Gastrocnemius medialis (tissue), 4 donors: ENCODE results near the gene UCK2. TPM values are rescaled to one million over a fixed set of nuclear protein-coding genes. Genes with fewer than 3 reads are reported as not detected.

Experiments used
- ATAC-seq, 2 donors: fragments of 150-250 bp; one replicate each; pipeline ENCODE4 v1.9.1; 2016
- DNase-seq, 2 donors: peaks; one replicate each; pipeline ENCODE4 v3.0.0-alpha.2; 2019
- H3K27ac ChIP-seq, 4 donors: fragments of 200-600 bp; sonication (generic); 1 replicate in 1 of 4; 2 replicates in 3 of 4; pipeline ENCODE4 v1.5.1; 2016 to 2018; ENCODE audit warnings: mild to moderate bottlenecking in 2 of 4, moderate library complexity in 1 of 4
- H3K27me3 ChIP-seq, 3 donors: fragments of 200-600 bp; sonication (generic) in 2 of 3; 1 replicate in 1 of 3; 2 replicates in 2 of 3; pipeline versions ENCODE4 v1.5.1 to v1.6.0; 2016 to 2019; ENCODE audit warnings: mild to moderate bottlenecking in 1 of 3, moderate library complexity in 1 of 3
- H3K36me3 ChIP-seq, 2 donors: fragments of 200-600 bp; sonication (generic) in 1 of 2; one replicate each; pipeline ENCODE4 v1.5.1; 2017 to 2018
- H3K4me1 ChIP-seq, 2 donors: fragments of 200-600 bp; sonication (generic) in 1 of 2; one replicate each; pipeline ENCODE4 v1.5.1; 2016 to 2017; ENCODE audit warnings: mild to moderate bottlenecking in 2 of 2
- H3K4me3 ChIP-seq, 4 donors: fragments of 200-600 bp; sonication (generic) in 3 of 4; 1 replicate in 1 of 4; 2 replicates in 3 of 4; pipeline ENCODE4 v1.5.1; 2016 to 2019; ENCODE audit warnings: mild to moderate bottlenecking in 2 of 4
- H3K9me3 ChIP-seq, 3 donors: fragments of 200-600 bp; sonication (generic) in 2 of 3; 1 replicate in 1 of 3; 2 replicates in 2 of 3; pipeline ENCODE4 v1.5.1; 2016 to 2019
- POLR2A ChIP-seq, 2 donors: fragments of 450-650 bp; IDR thresholded peaks; one replicate each; pipeline ENCODE4 v1.6.1; 2017; ENCODE audit warnings: antibody characterized with exemption in 2 of 2, mild to moderate bottlenecking in 2 of 2, moderate library complexity in 2 of 2
- in situ Hi-C, 4 donors: fragments of 200-750 bp; cut with MboI; loops; one replicate each; pipeline versions ENCODE4 v1.15.0 to v1.8.0; 2017; ENCODE audit warnings: low sequenced_read_pairs in 4 of 4
- intact Hi-C: fragments of 100-400 bp; cut with DNase I; formaldehyde crosslinking; loops from one replicate; pipeline ENCODE4 v1.15.1; 2023; ENCODE audit warnings: low total_unique reads
- total RNA-seq, 4 donors: library from RNA; depleted of rRNA; stranded (reverse); fragments of >200 nt; gene quantifications; one replicate each; pipeline versions ENCODE4 v1.1.0 to v1.2.3, GENCODE V29; 2016
- TF ChIP-seq, protein P1 (sequence below), 5 experiments: fragments of 450-650 bp in 3 of 5; fragments of 200-600 bp in 2 of 5; sonication (generic) in 2 of 5; IDR thresholded peaks in 4 of 5; conservative IDR thresholded peaks in 1 of 5; 1 replicate in 4 of 5; 2 replicates in 1 of 5; pipeline ENCODE4 v1.5.1; 2016 to 2019; ENCODE audit warnings: antibody characterized with exemption in 5 of 5, mild to moderate bottlenecking in 3 of 5, moderate library complexity in 3 of 5

The UCK2 gene
- total RNA-seq, 4 donors from 2014 or later, result 14.0 to 32.7 (median 24.1) TPM

DNA sequence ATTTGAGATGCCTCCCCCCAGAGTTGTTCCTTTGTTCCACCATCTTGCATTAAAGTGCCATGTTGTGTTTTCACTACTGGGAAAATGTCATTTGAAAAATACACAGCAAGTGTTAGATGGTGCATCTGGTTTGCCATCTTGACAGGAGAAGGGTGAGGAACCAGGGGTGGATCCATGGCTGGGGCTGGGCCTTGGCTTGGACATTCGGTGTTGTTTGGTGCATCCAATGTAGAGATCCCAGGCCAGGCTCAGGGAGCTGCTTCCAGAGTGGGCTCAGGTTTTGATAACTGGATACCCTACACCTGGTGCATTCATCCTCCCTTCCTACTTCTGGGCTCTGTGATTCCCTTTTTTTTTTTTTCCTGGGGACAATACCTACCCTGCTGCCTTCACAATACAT is 103.5 kb downstream of the UCK2 start:
- DNase-seq, result no peak
- in situ Hi-C loops (loop anchor here (5.0 to 25.0 kb wide), 5 partner anchors 231 to 546 kb away; partner anchors contain the start of gene FAM78B (in 1 of the 4)), intact Hi-C loops (no loop called here)
- no peak overlapping the region for H3K27ac ChIP-seq
- H3K9me3 ChIP-seq, result no peaks in the 10 kb centered on the region
- TF ChIP-seq POLR2A (IDR thresholded peaks at IDR 0.05), result no peak
- TF ChIP-seq, protein P1, sequence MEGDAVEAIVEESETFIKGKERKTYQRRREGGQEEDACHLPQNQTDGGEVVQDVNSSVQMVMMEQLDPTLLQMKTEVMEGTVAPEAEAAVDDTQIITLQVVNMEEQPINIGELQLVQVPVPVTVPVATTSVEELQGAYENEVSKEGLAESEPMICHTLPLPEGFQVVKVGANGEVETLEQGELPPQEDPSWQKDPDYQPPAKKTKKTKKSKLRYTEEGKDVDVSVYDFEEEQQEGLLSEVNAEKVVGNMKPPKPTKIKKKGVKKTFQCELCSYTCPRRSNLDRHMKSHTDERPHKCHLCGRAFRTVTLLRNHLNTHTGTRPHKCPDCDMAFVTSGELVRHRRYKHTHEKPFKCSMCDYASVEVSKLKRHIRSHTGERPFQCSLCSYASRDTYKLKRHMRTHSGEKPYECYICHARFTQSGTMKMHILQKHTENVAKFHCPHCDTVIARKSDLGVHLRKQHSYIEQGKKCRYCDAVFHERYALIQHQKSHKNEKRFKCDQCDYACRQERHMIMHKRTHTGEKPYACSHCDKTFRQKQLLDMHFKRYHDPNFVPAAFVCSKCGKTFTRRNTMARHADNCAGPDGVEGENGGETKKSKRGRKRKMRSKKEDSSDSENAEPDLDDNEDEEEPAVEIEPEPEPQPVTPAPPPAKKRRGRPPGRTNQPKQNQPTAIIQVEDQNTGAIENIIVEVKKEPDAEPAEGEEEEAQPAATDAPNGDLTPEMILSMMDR (IDR thresholded peaks at IDR 0.05 in 4 of 5, conservative IDR thresholded peaks at IDR 0.05 in 1 of 5), result no peak
- no peak for ATAC-seq
- H3K4me1 ChIP-seq, result no peaks in the 10 kb centered on the region
- no peaks in the 10 kb centered on the region for H3K36me3 ChIP-seq
- H3K4me3 ChIP-seq, result no peak overlapping the region
- no peaks in the 10 kb centered on the region for H3K27me3 ChIP-seq

DNA sequence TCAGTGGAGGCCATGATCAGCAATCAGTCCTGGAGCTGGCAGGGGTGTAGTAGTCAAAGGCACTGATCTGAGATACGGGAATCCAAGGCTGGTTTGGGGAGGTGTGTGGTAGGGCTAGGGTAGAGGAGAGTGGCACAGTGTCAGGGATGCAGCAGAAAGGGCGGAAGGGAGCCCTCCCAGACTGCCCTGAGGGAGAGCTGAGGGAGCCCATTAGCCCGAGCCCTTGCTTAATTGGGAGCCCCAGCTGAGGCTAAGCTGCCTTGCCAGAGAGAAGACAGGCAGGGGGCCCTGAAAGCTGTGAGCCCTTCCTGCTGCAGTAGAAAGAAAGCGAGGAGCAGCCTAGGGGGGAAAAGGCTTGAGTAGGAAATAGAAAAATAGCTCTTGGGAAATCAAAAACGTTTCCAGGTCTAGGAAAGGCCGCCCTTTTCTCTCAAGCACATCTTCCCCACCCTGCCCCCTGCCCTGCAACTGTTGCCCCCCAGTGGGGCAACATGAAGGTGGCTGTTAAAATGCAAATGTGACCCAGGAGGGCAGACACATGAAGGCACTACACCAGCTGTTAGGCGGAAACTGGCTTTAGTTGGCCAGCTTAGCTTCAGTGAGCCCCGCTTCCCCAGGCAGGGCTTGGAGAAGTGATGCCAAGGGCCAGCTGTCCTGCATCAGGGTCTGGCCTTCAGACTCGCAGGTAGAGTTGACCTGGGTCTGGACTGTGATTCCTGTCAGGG is 106.2 kb downstream of the UCK2 start:
- no peak for DNase-seq
- H3K4me1 ChIP-seq, result no peaks in the 10 kb centered on the region
- no peaks in the 10 kb centered on the region for H3K36me3 ChIP-seq
- intact Hi-C loops (no loop called here), in situ Hi-C loops (loop anchor here (5.0 to 25.0 kb wide), 5 partner anchors 229 to 544 kb away; partner anchors contain the start of gene FAM78B (in 1 of the 4))
- no peak for TF ChIP-seq POLR2A (IDR thresholded peaks at IDR 0.05)
- TF ChIP-seq, protein P1 (IDR thresholded peaks at IDR 0.05 in 4 of 5, conservative IDR thresholded peaks at IDR 0.05 in 1 of 5), result no peak
- H3K9me3 ChIP-seq, result no peaks in the 10 kb centered on the region
- no peak overlapping the region for H3K27ac ChIP-seq
- H3K4me3 ChIP-seq, result no peak overlapping the region
- no peak for ATAC-seq
- H3K27me3 ChIP-seq, result no peaks in the 10 kb centered on the region

DNA sequence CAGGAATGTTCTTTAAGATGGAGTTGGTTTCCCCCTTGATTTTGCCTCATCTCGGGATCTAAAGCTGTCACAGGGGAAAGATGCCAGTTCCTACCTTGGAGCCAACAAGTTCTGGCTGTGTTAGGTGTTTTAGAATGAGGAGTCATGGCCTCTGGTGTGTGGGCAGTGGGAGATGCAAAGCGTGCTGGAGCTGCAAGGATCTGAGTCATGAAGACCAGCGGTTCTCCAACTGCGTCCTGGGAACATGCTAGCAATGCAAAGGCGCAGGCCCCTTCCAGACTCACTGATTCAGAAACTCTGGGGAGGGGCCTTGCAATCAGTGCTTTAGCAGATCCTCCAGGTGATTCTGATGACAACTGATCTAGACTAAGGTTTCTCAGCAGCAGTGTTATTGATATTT is 109.1 kb downstream of the UCK2 start:
- in situ Hi-C loops (loop anchor here in 3 of 4 donors (10.0 to 25.0 kb wide), 3 partner anchors 226 to 538 kb away; partner anchors contain the start of gene FAM78B (in 1 of the 3)), intact Hi-C loops (no loop called here)
- DNase-seq (no peak), ATAC-seq (no peak)
- Histone ChIP-seq H3K9me3 (no peaks in the 10 kb centered on the region), H3K36me3 (no peaks in the 10 kb centered on the region), H3K4me3 (no peak overlapping the region), H3K27me3 (no peaks in the 10 kb centered on the region), H3K27ac (no peak overlapping the region), H3K4me1 (no peaks in the 10 kb centered on the region)
- TF ChIP-seq, protein P1 (IDR thresholded peaks at IDR 0.05 in 4 of 5, conservative IDR thresholded peaks at IDR 0.05 in 1 of 5), result no peak
- no peak for TF ChIP-seq POLR2A (IDR thresholded peaks at IDR 0.05)

DNA sequence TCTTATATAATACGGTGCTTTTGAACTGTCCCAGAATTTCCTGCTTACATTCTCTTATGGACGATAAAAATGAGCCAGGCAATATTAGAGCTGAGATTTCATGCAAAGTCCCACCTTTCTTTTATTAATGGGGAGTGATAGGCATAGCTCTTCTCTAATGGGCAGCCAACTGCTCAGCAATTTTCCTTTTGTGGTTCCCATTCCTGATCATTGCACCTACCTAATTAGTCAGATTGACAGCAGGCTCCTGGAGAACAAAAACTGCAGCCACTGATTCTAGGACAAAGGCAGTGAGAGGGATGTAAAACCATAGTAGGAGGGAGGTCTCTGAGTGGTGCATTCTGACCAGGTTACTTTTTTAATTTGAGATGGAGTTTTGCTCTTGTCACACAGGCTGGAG is 110.4 kb downstream of the UCK2 start:
- in situ Hi-C loops, result loop anchor here in 3 of 4 donors (10.0 to 25.0 kb wide), 3 partner anchors 224 to 537 kb away; partner anchors contain the start of gene FAM78B (in 1 of the 3)

More for the DNA sequence above, 110.4 kb downstream of the UCK2 start:
- DNase-seq, result no peak
- Histone ChIP-seq H3K4me3 (no peak overlapping the region), H3K9me3 (no peaks in the 10 kb centered on the region), H3K27ac (no peak overlapping the region), H3K36me3 (no peaks in the 10 kb centered on the region), H3K4me1 (no peaks in the 10 kb centered on the region), H3K27me3 (no peaks in the 10 kb centered on the region)
- no peak for ATAC-seq
- TF ChIP-seq, protein P1 (IDR thresholded peaks at IDR 0.05 in 4 of 5, conservative IDR thresholded peaks at IDR 0.05 in 1 of 5), result no peak
- no peak for TF ChIP-seq POLR2A (IDR thresholded peaks at IDR 0.05)
- intact Hi-C loops, result no loop called here
